ENCODE measurements around the gene ASCL1.

The ASCL1 gene

DNA sequence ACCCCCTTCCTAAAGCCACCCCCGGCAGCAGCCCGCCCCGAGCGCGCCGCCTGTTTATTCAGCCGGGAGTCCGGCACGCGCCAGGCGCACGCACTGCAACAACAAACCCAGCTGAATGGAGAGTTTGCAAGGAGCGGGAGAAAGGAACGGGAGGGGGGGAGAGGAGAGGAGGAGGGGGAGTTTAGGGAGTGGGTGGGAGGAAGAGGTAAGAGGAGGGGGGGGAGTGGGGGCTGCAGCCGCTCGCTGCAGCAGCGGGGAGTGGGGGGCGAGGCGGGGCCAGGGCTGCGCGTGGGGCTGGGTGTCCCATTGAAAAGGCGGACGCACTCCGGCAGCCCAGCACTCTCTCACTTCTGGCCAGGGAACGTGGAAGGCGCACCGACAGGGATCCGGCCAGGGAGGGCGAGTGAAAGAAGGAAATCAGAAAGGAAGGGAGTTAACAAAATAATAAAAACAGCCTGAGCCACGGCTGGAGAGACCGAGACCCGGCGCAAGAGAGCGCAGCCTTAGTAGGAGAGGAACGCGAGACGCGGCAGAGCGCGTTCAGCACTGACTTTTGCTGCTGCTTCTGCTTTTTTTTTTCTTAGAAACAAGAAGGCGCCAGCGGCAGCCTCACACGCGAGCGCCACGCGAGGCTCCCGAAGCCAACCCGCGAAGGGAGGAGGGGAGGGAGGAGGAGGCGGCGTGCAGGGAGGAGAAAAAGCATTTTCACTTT is at the start of gene ASCL1:
ASCL1 (plus strand) TSS at position 336 of the 712 bp plus-strand sequence. CDS start 571 bp downstream, outside the sequence.
- DNase-seq (ENCODE audit: low read depth): no peak
- no peak for TF ChIP-seq CTCF (IDR thresholded peaks at IDR 0.05; ENCODE audit: low read depth, low read length, missing control alignments)
- H3K4me3 ChIP-seq (ENCODE audit: low read depth, low read length): peak within 1 kb of the TSS; percentile 39
- in situ Hi-C loops (cut with HindIII; ENCODE audit: low sequenced_read_pairs): no loop called here

DNA sequence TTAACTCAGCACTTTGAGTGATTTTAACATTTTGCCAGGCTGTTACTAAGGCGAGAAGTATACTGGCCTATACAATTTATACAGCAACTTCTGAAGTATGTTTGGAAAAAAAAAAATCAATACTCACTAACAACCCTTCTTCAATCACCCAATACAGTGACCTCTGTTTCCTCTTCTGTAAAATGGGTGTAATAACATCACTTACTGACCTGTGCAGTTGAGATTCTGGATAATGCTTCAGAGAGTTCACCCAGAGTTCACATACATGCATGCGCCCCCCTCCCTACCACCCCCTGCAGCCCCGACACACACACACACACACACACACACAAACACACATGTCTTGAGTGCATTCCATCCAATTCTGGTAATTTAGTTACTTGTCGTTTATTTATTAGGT is 49.6 kb upstream of the ASCL1 start:
- no peak overlapping the region for H3K4me3 ChIP-seq (ENCODE audit: low read depth, low read length)
- DNase-seq (ENCODE audit: low read depth): no peak
- no peak for TF ChIP-seq CTCF (IDR thresholded peaks at IDR 0.05; ENCODE audit: low read depth, low read length, missing control alignments)
- in situ Hi-C loops (cut with HindIII; ENCODE audit: low sequenced_read_pairs): no loop called here

DNA sequence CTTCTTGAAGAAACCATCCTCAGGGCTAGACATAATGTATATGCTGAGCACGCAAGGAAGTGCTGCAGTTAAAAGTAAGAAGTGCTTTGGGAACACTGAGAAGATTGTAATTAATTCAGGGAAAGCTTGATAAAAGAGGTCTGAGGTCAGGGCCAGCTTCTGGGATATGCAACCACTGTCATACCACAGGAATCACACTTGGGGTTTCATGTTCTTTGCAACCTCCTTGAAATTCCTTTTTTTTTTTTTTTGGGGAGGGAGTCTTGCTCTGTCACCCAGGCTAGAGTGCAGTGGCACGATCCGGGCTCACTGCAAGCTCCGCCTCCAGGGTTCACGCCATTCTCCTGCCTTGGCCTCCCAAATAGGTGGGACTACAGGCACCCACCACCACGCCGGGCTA is 47.3 kb upstream of the ASCL1 start:
- no peak for DNase-seq (ENCODE audit: low read depth)
- TF ChIP-seq CTCF (IDR thresholded peaks at IDR 0.05; ENCODE audit: low read depth, low read length, missing control alignments): no peak
- no peak overlapping the region for H3K4me3 ChIP-seq (ENCODE audit: low read depth, low read length)
- in situ Hi-C loops (cut with HindIII; ENCODE audit: low sequenced_read_pairs): no loop called here

DNA sequence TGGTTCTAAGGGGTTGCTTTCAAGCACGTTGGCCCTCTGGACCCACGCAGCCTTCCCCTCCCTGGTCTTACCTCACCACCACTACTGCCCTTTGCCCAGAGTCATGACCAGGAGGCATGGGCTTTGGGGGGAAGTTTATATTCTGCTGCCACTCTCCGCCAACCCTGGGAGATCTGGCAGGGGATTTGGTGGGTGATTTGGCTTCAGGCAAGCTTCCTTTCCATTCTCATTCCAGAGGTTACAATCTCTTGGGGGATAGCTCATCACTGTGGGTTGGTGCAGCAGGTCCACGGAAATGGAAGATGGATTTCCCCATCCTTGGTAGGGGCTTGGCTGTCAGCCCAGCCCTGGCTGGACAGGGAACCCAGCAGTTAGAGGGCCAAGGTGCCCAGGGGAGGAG is 46.7 kb upstream of the ASCL1 start:
- in situ Hi-C loops (cut with HindIII; ENCODE audit: low sequenced_read_pairs): no loop called here
- no peak for TF ChIP-seq CTCF (IDR thresholded peaks at IDR 0.05; ENCODE audit: low read depth, low read length, missing control alignments)
- DNase-seq (ENCODE audit: low read depth): no peak
- no peak overlapping the region for H3K4me3 ChIP-seq (ENCODE audit: low read depth, low read length)

DNA sequence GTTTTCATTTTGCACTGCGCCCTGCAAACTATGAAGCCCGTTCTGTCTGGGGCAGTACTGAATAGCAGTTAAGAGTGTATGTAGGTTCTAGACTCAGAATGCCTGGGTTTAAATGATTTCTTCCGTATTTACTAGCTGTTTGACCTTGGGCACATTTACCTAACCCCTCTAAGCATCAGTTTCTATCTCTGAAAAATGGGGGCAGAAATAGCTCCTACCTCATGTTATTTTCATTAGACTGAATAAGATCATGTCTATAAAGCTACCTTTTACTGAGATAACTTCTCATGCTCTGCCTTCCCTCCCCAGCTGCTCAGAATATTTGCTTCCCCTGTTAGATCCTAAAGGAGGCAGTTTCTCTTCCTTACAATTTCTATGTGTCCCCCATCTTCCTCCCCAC is 46.2 kb upstream of the ASCL1 start:
- no peak for DNase-seq (ENCODE audit: low read depth)
- no peak for TF ChIP-seq CTCF (IDR thresholded peaks at IDR 0.05; ENCODE audit: low read depth, low read length, missing control alignments)
- in situ Hi-C loops (cut with HindIII; ENCODE audit: low sequenced_read_pairs): no loop called here
- H3K4me3 ChIP-seq (ENCODE audit: low read depth, low read length): no peak overlapping the region

DNA sequence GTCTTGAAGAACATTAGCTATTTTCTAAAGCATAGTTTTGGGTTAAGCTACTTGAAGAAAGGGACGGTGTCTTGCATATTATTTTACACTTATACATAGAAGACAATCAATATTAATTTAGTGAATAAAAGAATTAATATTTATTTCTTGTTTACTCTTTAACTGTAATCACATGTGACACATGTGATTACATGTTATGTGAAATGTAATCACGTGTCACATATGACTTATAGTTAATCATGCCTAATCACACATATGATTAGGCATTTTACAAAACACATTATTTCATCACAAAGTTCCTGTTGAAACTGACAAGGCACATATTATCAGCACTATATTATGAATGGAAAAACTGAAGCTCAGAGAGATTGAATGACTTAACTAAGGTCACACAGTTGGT is 45.2 kb upstream of the ASCL1 start:
- TF ChIP-seq CTCF (IDR thresholded peaks at IDR 0.05; ENCODE audit: low read depth, low read length, missing control alignments): no peak
- no peak overlapping the region for H3K4me3 ChIP-seq (ENCODE audit: low read depth, low read length)
- no peak for DNase-seq (ENCODE audit: low read depth)
- in situ Hi-C loops (cut with HindIII; ENCODE audit: low sequenced_read_pairs): no loop called here

Measured in astrocyte of the cerebellum (primary cell).